Activated CD4-positive, alpha-beta T cell treated with anti-CD3 and anti-CD28 coated beads, Interleukin-2, amount 10 ng/mL, durations not matched to agents 24 days and 14 days (primary cell): Measurements from ENCODE around the gene SRGAP2C. TPM values are rescaled to one million over a fixed set of nuclear protein-coding genes. Genes with fewer than 3 reads are reported as not detected.
"Not testable (repeated sequence)": the region's sequence is repeated elsewhere in the genome, so short reads cannot be mapped to it uniquely, and the experiment has no call there.

Source experiments
- DNase-seq: peaks from one replicate; pipeline ENCODE4 v3.0.0; 2022
- H3K27ac Mint-ChIP-seq: one replicate; pipeline ENCODE4 v1.8.0; 2022; ENCODE audit warnings: mild to moderate bottlenecking, mixed read lengths
- H3K27me3 Mint-ChIP-seq: one replicate; pipeline ENCODE4 v1.8.0; 2022; ENCODE audit warnings: mixed read lengths
- H3K36me3 Mint-ChIP-seq: one replicate; pipeline ENCODE4 v1.8.0; 2022; ENCODE audit warnings: low read depth, mild to moderate bottlenecking, mixed read lengths
- H3K4me1 Mint-ChIP-seq: one replicate; pipeline ENCODE4 v1.8.0; 2021; ENCODE audit warnings: mixed read lengths
- H3K4me3 Mint-ChIP-seq: one replicate; pipeline ENCODE4 v1.8.0; 2022; ENCODE audit warnings: mild to moderate bottlenecking, moderate library complexity, mixed read lengths
- H3K9me3 Mint-ChIP-seq: one replicate; pipeline ENCODE4 v1.8.0; 2021; ENCODE audit warnings: mixed read lengths
- intact Hi-C: fragments of 100-400 bp; cut with micrococcal nuclease; formaldehyde crosslinking; loops from one replicate; pipeline ENCODE4 v1.15.1; 2023
- total RNA-seq: library from RNA; stranded (reverse); gene quantifications from 2 replicates; pipeline ENCODE4 v1.2.3, GENCODE V29; 2022

SRGAP2C gene
- total RNA-seq, 1 donor from 2014 or later = 47.5 TPM

DNA sequence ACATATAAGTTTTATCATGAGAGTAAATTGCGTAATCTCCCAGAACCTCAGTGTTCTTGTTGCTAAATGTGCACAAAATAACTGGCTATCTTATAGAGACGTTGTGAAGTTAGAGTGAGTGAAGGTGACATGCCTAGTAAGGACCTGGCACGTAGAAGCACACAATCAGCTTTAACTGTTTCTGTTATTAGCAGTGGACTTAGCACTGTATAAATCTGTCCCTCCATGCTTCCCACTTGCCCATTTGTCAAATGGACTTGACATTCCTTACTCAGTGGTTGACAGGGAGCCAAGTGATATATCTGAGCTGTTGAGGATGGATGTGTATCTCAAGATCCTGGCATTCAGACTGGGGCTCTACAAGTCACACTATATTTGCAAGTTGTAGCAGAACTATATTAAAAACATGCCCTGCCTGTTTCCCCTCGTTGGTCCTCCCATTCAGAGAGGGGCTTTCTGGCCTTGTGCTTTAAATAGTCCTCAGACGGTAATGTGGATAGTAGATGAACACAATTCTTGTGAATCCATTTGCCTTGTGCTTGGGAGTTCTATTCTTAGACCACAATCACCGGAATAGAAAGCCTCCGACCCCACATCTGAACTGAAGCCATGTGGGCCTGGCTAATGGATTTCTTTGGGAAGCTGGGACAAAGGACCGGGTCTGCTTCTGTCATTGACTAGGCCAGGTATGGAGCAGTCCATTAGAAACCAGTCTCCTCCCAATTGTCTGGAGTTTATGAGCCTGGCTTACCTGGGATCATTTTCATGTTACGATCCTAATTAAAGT, 43.0 kb downstream of the SRGAP2C start:
- H3K36me3 Mint-ChIP-seq, H3K27ac Mint-ChIP-seq, H3K4me1 Mint-ChIP-seq, DNase-seq, H3K9me3 Mint-ChIP-seq, H3K27me3 Mint-ChIP-seq, intact Hi-C loops, H3K4me3 Mint-ChIP-seq: not testable (repeated sequence)

GRCh38 chr1:121230636-121231035, 45.9 kb downstream of the SRGAP2C start:
- DNase-seq, intact Hi-C loops, H3K27ac Mint-ChIP-seq, H3K4me1 Mint-ChIP-seq, H3K9me3 Mint-ChIP-seq, H3K27me3 Mint-ChIP-seq, H3K36me3 Mint-ChIP-seq, H3K4me3 Mint-ChIP-seq: not testable (repeated sequence)

- H3K4me3 Mint-ChIP-seq, H3K9me3 Mint-ChIP-seq, H3K4me1 Mint-ChIP-seq, DNase-seq, intact Hi-C loops, H3K36me3 Mint-ChIP-seq, H3K27me3 Mint-ChIP-seq, H3K27ac Mint-ChIP-seq: not testable (repeated sequence)
These were observed 47.8 kb downstream of the SRGAP2C start for GRCh38 chr1:121232445-121233125.

DNA sequence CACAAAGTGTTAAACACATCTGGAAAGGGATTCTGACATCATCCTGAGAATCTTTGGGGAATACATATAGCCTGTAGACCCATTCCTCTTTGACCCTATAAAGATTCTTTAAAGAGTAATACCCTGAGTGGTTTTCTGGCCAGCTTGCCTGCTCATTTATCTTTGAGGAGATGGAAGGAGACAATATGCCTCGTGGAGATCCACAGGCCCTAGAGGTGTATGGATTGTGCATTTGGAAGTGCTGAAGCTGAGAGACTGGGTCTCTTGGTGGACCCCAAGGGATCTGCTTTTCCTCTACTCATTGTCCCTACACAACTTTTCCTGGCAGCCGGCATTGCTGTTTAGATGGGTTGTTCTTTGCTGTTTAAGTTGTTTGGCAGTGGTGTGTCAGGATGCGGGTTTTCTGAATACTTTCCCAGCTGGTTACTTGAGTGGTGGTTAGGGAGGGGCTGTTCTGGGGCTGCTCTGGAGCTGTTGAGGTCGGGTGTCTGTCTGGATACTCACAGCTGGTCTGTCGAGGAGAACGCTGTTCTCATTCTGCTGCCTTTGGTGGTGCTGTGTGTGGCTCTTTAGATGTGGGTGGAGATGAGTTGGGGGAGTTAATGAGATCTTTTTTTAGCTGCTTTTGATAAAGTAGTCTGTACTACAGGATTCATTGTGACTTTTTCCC, 49.5 kb downstream of the SRGAP2C start:
- H3K4me3 Mint-ChIP-seq, DNase-seq, H3K9me3 Mint-ChIP-seq, H3K27me3 Mint-ChIP-seq, H3K4me1 Mint-ChIP-seq, H3K36me3 Mint-ChIP-seq, intact Hi-C loops, H3K27ac Mint-ChIP-seq: not testable (repeated sequence)

GRCh38 chr1:121238384-121238783, 53.6 kb downstream of the SRGAP2C start:
- not testable (repeated sequence) for H3K4me3 Mint-ChIP-seq, H3K4me1 Mint-ChIP-seq, DNase-seq

DNA sequence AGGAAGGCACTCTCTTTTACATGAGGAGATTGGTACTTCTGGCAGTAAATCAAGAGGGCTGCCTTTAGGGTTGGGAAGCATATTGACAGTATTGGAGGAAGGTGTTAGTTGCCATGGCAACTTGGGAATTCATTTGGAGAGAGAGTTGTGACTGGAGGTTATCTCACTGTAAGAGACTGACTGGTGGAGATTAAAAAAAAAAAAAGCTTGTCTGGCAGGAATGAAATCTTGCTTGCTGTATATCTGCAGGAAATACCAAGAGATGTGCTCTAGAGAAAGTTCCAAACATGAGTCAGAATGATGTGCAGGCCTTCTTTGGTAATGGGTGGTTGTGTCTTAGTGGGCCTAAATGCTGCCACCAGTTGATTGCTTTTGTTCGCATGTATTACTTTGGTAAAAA, 59.1 kb downstream of the SRGAP2C start:
- H3K27me3 Mint-ChIP-seq, H3K36me3 Mint-ChIP-seq, H3K4me3 Mint-ChIP-seq, DNase-seq, H3K4me1 Mint-ChIP-seq, H3K27ac Mint-ChIP-seq, H3K9me3 Mint-ChIP-seq, intact Hi-C loops: not testable (repeated sequence)

More at GRCh38 chr1:121238384-121238783, 53.6 kb downstream of the SRGAP2C start:
- H3K36me3 Mint-ChIP-seq, H3K27me3 Mint-ChIP-seq, H3K9me3 Mint-ChIP-seq, intact Hi-C loops, H3K27ac Mint-ChIP-seq: not testable (repeated sequence)

DNA sequence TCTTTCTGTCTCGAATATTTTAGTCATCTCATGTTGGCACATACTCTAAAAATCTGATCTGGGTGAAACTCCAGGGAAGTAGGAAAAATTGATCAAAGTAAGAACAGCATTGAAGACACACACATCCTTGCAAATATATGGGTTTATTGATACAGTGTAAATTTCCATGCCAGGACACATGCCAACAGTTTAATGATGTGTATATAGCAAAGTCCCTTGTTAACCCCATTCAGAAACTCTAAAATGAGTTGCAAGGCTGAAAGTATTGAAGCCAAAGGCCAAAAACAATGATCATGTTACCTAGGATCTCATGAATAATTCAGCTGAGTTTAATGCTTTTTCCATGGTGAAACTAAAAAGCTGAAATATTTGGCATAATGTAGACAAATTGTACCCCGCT, 61.6 kb downstream of the SRGAP2C start:
- H3K27me3 Mint-ChIP-seq, H3K4me1 Mint-ChIP-seq, H3K27ac Mint-ChIP-seq, H3K9me3 Mint-ChIP-seq, intact Hi-C loops, H3K4me3 Mint-ChIP-seq, H3K36me3 Mint-ChIP-seq, DNase-seq: not testable (repeated sequence)

DNA sequence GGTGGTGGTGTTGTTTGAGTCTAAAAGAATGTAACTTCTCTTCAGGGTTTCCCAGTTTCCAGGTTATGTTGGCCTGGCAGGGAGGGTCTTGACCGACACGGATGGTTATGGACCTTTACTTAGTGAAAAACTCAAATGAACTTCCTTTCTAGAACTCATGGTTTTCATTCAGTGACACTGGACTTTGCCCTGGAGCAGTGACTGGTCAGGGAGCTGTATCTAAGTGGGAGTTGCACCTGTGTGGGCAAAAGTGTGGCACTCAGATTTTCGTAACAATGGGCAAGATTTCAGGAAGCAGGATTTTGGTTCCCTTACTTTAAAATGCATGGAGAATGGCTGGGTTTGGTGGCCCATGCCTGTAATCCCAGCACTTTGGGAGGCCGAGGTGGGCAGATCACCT, 67.9 kb downstream of the SRGAP2C start:
- H3K36me3 Mint-ChIP-seq, H3K9me3 Mint-ChIP-seq, H3K4me1 Mint-ChIP-seq, H3K27me3 Mint-ChIP-seq, H3K27ac Mint-ChIP-seq, intact Hi-C loops, H3K4me3 Mint-ChIP-seq, DNase-seq: not testable (repeated sequence)

DNA sequence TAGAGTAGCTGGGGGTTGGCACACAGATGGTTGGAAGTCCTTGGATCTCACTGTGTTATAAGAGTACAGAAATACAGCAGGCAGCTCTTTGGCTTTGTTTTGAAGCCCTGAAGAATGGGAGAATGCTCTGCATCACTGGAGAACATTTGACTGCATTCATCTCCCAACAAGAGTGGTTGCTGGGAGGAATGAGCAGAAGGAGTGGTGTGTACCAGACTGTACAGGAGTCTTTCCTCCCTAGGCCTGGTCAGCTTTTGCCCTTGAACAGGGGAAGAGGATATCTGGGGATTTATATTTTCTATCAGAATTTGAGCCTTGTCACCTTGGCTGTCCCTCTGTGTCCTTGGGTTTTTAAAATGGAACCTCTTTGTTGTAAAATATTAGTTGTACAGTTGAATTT, 69.8 kb downstream of the SRGAP2C start:
- H3K27ac Mint-ChIP-seq, DNase-seq, H3K4me1 Mint-ChIP-seq, intact Hi-C loops, H3K4me3 Mint-ChIP-seq, H3K9me3 Mint-ChIP-seq, H3K36me3 Mint-ChIP-seq, H3K27me3 Mint-ChIP-seq: not testable (repeated sequence)

DNA sequence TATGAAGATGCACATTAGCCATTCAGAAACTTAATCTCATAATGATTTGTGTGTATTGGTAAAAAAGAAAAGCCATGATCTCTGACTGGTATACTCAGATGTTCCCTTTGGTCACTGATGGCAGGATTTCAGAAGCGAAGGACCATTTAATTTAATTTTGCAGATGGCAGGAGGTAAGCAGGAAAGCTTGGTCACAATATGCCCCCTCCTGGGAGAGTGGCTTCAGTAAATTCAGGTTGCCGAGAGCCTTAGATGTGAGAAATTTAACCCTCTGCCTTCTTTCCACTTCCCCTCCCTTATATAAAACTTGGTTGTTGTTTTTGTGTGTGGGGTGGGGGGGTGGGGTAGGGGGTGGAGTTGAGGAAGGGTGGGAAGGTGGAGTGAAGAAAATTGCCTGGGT, 72.9 kb downstream of the SRGAP2C start:
- H3K4me1 Mint-ChIP-seq, H3K9me3 Mint-ChIP-seq, intact Hi-C loops, H3K4me3 Mint-ChIP-seq, DNase-seq, H3K27me3 Mint-ChIP-seq, H3K27ac Mint-ChIP-seq, H3K36me3 Mint-ChIP-seq: not testable (repeated sequence)

- H3K4me3 Mint-ChIP-seq, intact Hi-C loops, H3K36me3 Mint-ChIP-seq, H3K27ac Mint-ChIP-seq, H3K9me3 Mint-ChIP-seq, H3K4me1 Mint-ChIP-seq, DNase-seq, H3K27me3 Mint-ChIP-seq: not testable (repeated sequence)
These were observed 73.4 kb downstream of the SRGAP2C start for GRCh38 chr1:121258134-121258533.

GRCh38 chr1:121260205-121260604, 75.4 kb downstream of the SRGAP2C start:
- H3K27ac Mint-ChIP-seq, intact Hi-C loops, H3K27me3 Mint-ChIP-seq, H3K4me1 Mint-ChIP-seq, DNase-seq, H3K4me3 Mint-ChIP-seq, H3K36me3 Mint-ChIP-seq, H3K9me3 Mint-ChIP-seq: not testable (repeated sequence)

DNA sequence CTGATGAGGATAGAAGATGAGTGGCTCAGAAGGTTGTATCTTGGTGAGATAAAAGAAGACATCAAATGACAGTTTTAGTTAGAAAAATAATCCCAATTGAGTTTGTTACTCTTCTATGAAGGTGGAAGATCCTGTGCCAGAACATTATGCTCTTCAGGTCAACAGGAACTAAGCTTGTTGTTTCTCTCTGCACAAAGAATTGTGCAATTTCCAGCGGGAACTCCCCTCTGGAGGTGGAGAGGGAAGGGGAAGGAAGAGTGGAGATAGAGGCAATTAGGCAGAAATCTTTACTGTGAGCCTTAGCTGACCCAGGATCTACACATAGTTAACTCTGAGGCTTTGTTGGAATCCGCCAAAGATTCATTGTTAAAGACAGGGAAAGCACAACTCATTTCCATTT, 77.4 kb downstream of the SRGAP2C start:
- H3K9me3 Mint-ChIP-seq, H3K4me1 Mint-ChIP-seq, intact Hi-C loops, H3K36me3 Mint-ChIP-seq, H3K27me3 Mint-ChIP-seq, H3K27ac Mint-ChIP-seq, H3K4me3 Mint-ChIP-seq, DNase-seq: not testable (repeated sequence)

DNA sequence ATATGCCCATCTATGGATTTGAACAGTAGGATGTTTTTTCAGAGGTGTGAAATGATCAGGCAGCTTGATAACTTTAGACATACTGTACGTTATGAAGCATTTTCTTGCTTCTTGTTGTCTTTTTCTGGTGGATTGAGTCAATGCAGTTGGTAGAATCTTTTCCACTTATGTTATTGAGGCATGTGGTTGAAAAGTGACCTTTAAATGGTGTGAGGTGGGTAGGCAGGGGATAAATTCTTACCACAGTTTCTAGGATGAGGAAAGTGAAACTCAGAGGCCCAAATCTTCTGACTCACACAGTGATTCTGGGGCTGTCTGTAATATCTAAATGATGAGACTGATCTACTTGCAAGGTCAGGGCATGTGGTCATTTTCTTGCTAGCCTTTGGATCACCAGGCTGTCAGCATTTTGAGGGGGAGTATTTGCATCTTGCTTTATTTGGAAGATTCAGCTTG, 79.0 kb downstream of the SRGAP2C start:
- intact Hi-C loops = not testable (repeated sequence)
- DNase-seq = peak; percentile 74
- H3K27ac Mint-ChIP-seq = peak overlapping the region; percentile 19

More for the DNA sequence above, 79.0 kb downstream of the SRGAP2C start:
- not testable (repeated sequence) for H3K9me3 Mint-ChIP-seq, H3K4me1 Mint-ChIP-seq, H3K36me3 Mint-ChIP-seq, H3K4me3 Mint-ChIP-seq, H3K27me3 Mint-ChIP-seq
